Astrocyte of the hippocampus (primary cell): ENCODE results near the gene ORC1.

Experiments used
- DNase-seq: peaks from one replicate; pipeline ENCODE4 v3.0.0; 2011; ENCODE audit warnings: low read depth, low spot score

Gene ORC1

DNA sequence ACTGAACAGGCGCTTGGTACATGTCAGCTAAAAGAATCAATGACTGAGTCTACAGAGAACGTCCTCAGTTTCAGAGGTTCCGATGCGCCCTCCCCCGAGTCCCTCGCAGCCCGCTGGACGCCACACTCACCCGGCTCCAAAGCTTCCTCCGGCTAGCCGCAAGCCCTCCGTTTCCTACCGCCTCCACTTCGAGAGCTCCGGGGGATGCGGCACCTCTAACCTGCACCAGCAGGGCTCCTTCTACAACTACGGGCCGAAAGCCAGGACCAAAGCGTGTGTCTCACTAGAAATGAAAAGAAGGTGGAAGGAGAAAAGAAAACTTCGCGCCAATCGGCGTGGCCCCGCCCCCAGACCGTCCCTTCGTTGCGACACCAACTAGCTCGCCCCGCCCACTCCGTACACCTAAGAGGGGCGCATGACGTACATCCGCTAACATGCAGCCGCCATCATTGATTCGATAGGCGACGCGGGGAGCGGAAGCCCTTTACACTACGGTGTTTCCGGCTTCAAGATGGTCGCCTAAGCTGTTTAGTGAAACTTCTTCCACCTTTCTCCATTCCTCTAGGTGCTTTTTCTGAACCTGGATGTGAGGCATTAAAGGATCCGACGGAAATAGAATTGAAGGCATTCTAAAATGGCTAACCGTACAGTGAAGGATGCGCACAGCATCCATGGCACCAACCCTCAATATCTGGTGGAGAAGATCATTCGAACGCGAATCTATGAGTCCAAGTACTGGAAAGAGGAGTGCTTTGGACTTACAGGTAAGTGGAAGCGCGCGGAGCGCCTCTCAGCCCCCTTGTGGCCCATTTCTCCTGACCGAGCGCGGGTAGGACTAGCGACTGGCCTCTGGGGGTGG is at the start of gene ORC1, which contains the start of gene PRPF38A:
TSS of gene ORC1 (minus strand) at position 308 of the 859 bp plus-strand sequence. CDS start 2,200 bp downstream, outside the sequence.
TSS of gene PRPF38A (plus strand) at position 487 of the 859 bp plus-strand sequence. CDS start at position 635, 148 bp downstream.
- peak; percentile 99 for DNase-seq

DNA sequence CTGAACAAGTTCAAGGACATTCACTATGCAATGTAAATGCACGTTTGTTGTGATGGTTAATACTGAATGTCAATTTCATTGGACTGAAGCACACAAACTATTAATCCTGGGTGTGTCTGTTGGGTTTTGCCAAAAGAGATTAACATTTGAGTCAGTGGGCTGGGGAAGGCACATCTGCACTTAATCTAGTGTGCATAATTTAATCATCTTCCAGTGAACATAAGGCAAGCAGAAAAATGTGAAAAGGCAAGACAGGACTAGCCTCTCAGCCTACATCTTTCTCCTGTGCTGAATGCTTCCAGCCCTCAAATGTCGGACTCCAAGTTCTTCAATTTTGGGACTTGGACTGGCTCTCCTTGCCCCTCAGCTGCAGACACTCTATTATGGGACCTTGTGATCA is 40.2 kb upstream of the ORC1 start:
- no peak for DNase-seq

GRCh38 chr1:52439976-52440375 is 35.8 kb upstream of the ORC1 start:
- DNase-seq: no peak

DNA sequence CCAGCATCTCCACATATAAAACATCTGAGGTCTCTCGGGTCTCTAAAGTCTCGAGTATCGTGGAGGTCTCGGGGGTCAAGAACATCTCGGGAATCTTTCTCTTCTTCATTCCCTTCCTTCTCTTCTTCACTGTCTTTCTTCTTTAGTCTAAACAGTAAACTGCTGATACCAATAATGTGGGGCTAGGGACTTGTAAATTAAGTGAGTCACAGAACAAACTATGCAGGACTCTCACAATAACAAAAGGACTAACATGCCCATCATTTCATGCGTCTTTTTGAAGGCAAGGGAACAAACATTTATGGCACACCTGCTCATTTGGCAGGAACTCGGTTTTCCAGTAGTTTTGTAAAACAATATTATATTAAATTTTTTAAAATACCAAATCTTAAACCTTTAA is 32.6 kb upstream of the ORC1 start:
- DNase-seq: peak; percentile 14

- no peak for DNase-seq
Observed at GRCh38 chr1:52435650-52436049, 31.4 kb upstream of the ORC1 start.

GRCh38 chr1:52435211-52435610 is 31.0 kb upstream of the ORC1 start:
- DNase-seq: no peak

GRCh38 chr1:52432807-52433206 is 28.6 kb upstream of the ORC1 start:
- DNase-seq: no peak

GRCh38 chr1:52427152-52427551 is 22.9 kb upstream of the ORC1 start:
- no peak for DNase-seq

- DNase-seq: peak; percentile 65
Observed at GRCh38 chr1:52426371-52426770, 22.1 kb upstream of the ORC1 start.

GRCh38 chr1:52424813-52425212 is 20.6 kb upstream of the ORC1 start:
- no peak for DNase-seq

DNA sequence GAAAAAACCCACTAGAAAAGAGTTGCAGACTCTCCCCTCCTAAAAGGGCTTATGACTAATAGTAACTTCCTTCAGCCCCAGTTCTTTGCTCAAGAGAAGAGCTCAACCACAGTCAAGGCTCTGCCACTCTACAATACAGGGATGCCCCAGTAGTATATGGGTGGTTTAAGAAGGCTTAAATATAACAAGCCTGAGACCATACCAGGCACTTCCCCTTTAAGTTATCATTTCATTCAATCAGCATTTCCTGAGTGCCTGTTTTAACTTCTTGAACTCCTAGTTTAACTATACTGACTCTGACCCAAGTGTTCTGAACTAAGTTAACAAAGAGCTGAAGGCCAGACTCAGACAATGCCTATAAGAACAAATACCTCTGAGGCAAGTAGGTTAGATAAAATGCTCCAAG is 20.0 kb upstream of the ORC1 start:
- no peak for DNase-seq

- no peak for DNase-seq
Observed at GRCh38 chr1:52423771-52424170, 19.5 kb upstream of the ORC1 start.

- DNase-seq: no peak
Observed at GRCh38 chr1:52423055-52423454, 18.8 kb upstream of the ORC1 start.

GRCh38 chr1:52420713-52421112 is 16.5 kb upstream of the ORC1 start:
- DNase-seq: no peak

- no peak for DNase-seq
Observed at GRCh38 chr1:52416811-52417210, 12.6 kb upstream of the ORC1 start.

DNA sequence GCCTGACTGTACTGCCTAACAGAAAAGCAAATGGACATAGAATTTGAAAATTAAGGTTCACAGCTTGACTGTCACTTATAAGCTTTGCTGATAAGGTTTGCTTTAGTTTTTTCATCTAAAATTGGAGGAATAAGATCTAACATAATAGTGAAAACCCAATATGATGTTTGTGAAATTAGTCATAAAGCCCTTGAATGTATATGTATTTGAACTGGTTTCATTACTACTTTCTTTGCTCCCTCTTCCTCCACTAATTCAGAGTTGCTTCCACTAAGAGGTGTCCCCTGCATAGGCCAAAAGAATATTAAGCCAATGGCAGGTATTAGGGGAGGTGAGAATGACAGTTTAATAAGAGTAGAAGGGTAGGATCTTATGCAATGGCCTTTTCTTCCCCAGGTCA is 10.7 kb upstream of the ORC1 start:
- DNase-seq: no peak

GRCh38 chr1:52413410-52413989 is 9.3 kb upstream of the ORC1 start:
- no peak for DNase-seq

- DNase-seq: no peak
Observed at GRCh38 chr1:52404975-52405338, 734 bp upstream of the ORC1 start.

DNA sequence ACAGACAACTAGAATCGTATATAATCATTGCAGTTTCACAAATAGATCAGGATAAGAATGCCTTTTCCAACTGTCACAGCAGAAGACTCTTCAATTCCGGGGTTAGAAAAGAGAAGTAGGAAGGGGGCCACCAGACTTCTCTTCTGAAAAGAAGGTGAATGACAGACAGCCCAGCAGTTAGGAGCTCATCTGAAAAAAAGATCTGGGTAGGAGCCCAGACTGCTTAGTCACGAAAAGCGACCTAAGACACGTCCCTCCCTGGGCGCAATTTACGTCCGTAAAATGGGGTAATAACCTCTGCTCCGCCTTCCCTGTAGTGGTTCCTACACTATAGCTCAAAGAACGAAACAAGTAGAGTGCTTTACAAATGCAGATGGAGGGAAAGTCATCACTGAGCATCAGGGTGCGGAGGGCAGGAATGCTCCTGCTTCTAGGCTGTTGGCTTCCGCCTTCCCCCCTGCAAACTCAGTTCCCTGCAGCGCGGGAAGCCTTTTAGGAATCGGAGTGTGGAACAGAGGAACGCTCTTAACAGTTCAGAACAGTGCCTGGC is 582 bp downstream of the ORC1 start:
- peak; percentile 72 for DNase-seq

DNA sequence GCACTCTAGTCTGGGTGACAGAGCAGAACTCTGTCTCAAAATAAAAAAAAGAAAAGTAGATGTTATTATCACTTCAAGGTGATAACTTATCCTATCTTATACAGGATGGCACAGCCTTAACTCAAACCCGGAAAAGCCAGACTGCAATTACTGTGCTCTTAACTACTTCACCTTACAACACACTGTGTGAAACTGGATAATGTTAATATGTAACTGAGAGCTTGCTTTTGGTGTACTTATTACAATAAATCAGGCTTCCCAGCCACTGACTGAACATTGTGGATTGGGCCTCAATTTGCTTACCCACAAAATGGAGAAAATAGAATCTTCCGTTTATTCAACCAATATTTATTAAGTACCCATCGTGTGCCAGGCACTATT is 1.4 kb downstream of the ORC1 start:
- no peak for DNase-seq

- no peak for DNase-seq
Observed at GRCh38 chr1:52400131-52400530, 4.1 kb downstream of the ORC1 start.

DNA sequence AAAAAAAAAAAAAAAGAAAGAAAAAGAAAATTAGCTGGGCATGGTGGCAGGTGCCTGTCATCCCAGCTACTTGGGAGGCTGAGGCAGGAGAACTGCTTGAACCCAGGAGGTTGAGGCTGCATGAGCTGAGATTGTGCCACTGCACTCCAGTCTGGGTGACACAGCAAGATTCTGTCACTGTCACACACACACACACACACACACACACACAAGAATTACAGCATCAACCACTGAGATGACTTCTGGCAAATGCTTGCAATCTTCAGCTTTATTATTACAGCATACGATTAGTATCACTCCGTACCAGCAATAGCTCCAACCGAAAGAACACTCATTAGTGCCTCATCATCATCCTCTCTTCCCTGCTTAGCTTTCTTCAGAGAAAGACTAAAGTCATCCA is 4.6 kb downstream of the ORC1 start:
- no peak for DNase-seq

GRCh38 chr1:52393174-52393573 is 11.0 kb downstream of the ORC1 start:
- DNase-seq: no peak
